Activated CD4-positive, alpha-beta T cell treated with anti-CD3 and anti-CD28 coated beads, Interleukin-2, amount 50 U/mL, for 48 hours (primary cell): ENCODE results near the gene RNF144B.
"Not testable (repeated sequence)": the region's sequence is repeated elsewhere in the genome, so short reads cannot be mapped to it uniquely, and the experiment has no call there.

Source experiments
- DNase-seq, 2 experiments: peaks; one replicate each; pipeline ENCODE4 v3.0.0-alpha.2; 2020

The RNF144B gene

DNA sequence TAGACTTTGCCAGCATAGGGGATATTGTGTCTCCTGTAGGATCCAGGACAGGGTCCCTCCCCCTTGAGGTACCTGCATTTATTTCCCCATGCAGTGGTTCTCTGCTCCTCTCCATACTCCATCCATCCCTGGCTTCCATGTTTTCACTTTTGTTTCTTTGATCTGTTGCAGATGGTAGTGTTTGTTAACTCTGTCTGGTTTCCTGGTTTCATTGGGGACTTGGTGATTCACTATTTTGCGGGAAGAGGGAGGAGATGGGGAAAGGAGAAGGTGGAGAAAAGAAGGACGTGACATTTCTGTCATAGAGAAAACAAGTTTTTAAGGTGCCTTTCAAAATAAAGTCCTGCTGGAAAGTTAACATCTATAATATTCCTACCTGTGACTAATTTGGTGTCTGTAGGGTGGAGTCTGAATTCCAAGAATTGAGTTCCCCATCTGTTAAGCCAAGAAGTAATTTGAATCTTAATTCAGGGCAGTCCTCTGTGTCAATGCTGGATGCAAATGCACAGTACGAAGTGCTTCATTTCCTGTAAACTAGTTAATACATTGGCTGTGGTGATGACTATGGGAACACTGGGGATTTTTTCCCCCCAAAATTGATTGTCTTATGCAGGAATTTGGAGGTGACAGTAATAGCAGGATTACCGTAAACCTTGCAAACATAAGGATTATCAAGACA lies 6.9 kb upstream of the RNF144B start:
- DNase-seq, result no peak

DNA sequence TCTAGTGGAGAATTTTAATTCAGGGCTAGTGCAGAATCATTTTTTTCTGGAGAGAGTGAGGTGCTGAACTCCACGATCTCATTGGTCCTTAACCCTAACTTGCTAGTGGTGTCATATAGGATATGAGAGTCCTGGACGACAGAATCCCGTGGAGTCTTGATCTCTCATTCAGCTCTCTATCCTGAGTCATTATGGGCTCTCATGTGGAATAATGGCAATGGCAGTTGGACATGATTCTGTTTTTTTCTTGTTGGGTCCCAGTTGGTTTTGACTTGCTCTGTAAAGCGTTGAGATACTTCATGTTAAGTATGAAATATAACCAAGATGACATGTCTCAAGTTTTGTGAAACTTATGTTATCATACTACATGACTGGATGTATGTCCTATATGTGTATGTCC lies 6.3 kb upstream of the RNF144B start:
- DNase-seq, result no peak

DNA sequence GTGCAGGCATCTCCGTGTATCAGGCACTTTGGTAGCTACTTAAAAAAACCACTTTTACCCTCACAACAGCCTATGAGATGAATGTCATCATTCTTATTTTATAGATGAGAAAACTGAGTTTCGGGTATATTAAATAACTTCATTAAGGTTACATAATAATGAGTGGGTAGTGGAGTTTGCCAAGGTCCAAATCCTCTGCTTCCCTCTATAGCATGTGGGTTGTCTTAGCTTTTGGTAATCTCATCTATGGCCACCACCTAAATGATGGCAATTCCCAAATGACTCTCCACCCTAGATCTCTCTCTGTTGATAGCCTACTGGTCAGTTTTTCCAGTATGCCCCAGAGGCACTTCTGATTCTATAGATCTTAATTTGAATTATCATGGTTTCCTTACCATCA lies 3.7 kb upstream of the RNF144B start:
- DNase-seq, result no peak

DNA sequence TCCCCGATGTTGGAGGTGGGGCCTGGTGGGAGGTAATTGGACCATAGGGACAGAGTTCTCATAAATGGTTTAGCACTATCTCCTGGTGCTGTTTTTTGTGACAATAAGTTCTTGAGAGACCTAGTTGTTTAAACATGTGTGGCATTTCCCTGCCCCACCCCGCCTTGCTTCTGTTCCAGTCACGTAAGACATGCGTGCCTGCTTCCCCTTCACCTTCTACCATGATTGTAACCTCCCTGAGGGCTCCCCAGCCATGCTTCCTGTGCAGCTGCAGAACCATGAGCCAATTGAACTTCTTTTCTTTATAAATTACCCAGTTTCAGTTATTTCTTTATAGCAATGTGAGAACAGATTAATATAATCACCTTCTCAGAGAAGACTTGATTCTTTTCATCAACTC lies 2.5 kb upstream of the RNF144B start:
- DNase-seq, result no peak

DNA sequence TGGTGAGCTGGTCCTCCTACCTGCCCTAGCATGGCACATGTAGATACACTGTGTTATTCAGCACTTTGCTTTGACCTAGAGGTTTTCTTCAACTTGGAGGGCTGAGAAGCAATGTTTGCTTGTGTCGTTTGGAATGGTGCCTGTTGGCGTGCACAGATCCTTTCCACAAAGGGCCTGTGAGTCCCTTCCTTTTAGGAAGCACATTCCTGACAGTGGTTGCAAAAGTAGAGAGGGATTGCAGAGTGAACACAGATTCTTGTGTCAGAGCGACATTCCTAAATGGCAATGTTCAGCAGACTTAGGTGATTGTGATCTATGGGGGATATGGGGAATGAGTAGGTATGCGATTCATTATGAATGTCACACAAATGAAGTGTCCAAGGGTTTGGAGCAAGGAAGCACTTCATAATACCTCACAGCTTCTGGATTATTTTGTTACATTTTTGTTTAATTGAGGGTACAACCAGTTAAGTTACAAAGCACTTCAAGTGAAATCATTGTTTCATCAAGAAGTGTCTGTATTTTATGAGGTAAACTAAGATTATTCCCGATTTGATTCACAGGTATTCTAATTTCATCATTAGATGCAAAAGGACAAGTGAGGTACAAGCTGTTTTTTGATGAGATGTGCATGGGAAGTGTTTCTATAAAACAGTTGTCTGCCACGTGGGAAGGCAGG lies 713 bp upstream of the RNF144B start:
- no peak for DNase-seq

DNA sequence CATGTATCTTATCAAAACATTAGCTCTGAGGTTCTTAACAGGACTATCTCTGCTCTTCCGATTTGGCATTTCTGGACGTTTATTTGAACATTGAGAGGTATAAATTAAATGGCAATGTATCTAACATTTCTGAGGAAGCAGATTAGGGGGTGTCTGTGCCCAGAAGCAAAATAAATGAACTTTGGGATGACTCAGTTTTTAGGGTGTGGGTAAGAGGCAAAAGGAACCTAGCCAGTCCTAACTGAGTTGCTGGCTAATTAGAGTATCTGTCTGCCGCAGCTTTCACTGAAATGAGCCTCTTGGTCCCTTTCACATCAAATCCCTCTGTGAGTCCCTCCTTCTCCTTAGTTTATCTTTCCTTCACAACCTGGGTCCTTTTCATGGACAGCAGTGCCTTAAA lies 1.1 kb downstream of the RNF144B start:
- DNase-seq, result no peak

DNA sequence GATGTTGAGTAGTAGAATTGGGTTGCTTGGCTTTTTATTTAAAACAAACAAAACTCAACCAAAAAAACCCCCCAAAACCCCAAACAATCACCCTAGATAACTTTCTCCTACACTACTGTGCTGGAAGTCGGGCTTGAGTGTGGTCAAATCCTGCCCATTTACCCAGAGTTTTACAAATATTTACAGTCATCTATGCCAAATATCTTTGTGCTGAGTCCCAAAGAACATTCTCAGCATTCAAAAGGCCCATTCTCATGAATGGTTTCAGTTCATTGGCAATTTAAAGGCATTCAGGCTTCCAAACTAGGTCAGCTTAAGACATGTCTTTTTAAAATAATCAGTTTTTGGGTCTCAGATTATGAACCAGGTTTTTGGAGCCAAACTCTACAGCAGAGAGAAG lies 1.8 kb downstream of the RNF144B start:
- no peak for DNase-seq

DNA sequence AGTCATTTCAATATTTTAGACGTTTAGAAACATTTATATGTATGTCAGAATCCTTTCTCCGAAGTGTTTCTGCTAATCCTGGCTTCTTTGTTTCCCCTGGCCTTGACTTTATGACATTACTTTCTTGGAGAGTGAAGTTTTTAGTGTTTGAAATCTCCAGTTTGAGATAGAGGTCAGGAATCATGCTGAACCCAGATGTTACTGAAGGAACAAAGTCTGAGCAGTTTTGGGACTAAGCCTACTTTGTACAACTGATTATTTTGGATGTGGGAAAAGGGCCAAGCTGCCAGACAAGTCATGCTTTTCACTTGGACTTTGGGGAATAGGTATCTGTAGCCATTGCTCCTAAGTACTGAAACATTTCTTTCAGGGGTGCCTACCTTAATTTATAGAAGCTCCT lies 2.3 kb downstream of the RNF144B start:
- no peak for DNase-seq

DNA sequence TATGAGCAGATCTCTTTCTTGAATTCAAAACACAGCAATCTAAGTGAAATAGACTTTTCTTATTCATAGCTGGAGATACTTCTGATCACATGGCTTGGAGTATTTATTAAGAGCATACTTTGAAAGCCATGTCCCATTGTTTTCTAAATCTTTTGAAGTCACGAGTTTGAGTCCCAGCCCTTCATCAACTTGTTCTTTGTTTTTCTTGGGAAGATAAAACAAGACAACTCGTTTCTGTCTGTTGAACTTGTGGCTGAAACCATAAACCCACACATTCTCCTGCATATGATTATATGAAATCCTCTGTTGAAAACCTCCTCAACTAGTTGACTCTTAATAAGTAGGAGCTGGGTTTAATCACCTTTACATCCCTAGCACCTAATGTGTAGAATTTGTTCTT lies 3.3 kb downstream of the RNF144B start:
- DNase-seq, result no peak

DNA sequence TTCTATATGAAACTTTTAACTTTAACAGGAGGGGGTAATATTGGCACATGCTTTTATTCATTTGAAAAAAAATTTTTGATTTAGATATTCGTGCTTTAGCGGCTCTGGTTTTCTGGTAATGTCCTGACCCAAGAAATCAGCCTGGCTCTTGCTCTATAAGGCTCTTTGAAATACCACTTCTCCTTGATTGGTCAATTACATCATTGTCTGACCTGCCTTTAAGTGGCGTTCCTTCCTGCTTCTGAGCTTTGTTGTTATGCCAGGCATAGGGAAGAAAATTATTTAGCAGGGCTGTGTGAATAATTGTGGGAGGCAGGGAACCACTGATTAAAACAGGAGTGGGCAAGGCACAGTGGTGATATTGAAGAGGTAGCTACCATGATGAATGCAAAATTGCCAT lies 3.9 kb downstream of the RNF144B start:
- DNase-seq, result no peak

DNA sequence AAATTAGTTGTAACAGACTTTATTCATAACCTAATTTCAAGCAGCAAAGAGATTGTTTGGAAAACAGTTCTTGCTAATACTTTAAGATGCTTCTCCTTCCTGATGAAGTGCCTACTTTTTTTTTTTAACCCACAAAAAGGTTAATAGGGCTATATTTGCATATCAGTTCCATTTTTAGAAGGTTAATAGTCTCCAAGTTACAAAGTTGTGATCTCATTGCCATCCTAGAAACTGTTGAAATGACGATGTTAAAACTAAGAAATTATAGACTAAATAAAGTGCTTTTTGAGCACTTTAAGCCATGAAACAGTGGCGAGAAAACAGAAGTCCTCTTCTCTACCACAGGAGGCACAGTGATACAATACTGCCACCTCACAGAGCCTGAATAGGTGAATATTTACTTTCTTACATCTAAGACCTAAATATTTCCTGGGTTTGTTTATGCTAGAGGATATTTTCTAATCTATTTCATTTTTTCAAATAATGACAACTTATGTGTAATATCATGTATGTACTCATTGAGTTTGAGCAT lies 5.3 kb downstream of the RNF144B start:
- no peak for DNase-seq

DNA sequence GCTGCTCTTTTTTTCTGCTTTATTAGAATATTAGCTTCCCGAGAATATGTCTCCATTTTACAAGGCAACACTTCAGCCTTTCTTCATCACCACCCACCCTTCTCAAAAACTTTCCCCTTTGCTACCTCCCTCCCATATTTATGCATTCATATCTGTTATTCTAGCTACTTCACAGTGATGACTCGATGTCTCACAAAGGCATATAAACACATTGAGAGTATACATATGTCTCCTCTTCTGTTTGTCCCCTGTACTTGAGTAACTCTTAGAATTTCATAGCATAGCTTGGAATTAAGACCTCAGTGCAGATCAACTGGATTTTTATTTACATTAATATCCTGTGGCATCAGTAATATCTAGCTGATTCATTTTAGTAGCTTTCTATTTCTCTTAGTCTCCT lies 6.5 kb downstream of the RNF144B start:
- DNase-seq, result no peak

DNA sequence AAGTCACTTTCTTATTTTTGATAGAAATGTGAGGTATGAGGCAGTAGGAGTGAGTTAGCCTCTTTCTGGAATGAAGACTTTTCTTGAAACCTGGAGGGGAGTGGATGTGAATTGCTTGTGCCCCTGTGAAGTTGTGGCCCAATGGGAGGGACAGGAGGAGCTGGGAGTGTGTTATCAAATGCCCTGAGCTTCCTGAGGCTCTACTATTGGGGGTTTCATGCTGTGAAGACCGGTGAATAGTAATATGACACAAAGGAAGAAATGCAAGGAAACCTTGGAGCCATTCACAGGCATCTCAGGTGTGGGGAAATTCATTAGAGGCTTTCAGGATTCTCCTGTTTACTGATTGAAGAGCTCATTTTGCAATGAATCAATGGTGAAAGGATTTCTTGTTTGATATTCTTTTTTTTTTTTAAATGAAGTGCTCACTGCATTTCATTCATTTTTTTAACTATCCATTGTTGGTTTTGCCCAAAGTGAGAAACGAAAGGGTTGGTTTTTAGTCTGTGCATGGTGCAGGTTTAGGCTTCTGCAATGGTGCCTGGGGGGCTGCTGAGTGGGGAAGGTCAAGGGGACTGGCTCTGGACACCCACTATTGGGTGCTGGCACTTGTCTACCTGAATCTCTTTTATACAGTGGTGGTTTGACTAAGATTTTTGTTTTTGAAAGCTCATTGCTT lies 8.2 kb downstream of the RNF144B start:
- no peak for DNase-seq

DNA sequence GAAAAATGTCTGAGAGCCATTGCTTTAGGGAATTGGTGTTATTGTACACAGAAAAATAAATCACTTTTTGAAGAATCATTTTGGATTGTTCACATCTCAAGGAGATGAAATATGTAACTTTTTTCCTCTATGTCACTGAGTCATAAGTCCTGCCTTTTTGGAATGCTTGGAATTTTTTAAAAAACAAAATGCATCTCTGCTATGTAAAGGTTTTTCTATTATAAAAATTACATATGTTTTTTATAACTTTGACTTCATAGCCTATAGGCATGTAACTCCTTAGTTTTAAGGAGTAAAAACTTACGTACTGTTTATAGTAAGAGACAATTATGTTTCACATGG lies 8.7 kb downstream of the RNF144B start:
- DNase-seq, result no peak

DNA sequence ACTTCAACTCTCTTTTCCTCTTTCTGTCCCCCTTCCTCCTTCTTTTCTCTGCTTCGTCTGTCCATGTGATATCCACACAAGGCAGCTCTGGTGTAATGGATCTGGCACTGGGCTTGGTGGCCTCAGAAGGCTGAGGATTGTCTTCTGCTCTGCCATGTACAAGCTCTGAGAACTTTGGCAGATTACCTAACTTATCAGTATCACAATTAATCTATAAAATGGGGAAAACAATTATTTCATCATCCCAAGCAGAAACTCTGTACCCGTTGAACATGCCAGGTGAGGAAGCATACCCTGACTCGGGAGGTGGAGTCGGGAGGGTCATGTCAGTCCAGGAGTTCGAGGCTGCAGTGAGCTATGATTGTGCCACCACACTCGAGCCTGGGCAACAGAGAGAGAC lies 10.6 kb downstream of the RNF144B start:
- no peak for DNase-seq

DNA sequence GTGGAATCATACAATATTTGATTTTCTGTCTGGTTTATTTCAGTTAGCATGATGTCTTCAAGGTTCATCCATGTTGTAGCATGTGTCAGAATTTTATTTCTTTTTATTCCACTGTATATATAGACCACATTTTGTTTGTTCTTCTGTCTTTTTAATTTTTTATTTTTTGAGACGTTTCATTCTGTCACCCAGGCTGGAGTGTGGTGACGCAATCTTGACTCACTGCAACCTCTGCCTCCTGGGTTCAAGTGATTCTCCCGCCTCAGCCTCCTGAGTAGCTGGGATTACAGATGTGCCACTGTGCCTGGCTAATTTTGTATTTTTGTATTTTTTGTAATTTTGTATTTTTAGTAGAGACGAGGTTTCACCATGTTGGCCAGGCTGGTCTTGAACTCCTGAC lies 11.1 kb downstream of the RNF144B start:
- DNase-seq, result not testable (repeated sequence)

DNA sequence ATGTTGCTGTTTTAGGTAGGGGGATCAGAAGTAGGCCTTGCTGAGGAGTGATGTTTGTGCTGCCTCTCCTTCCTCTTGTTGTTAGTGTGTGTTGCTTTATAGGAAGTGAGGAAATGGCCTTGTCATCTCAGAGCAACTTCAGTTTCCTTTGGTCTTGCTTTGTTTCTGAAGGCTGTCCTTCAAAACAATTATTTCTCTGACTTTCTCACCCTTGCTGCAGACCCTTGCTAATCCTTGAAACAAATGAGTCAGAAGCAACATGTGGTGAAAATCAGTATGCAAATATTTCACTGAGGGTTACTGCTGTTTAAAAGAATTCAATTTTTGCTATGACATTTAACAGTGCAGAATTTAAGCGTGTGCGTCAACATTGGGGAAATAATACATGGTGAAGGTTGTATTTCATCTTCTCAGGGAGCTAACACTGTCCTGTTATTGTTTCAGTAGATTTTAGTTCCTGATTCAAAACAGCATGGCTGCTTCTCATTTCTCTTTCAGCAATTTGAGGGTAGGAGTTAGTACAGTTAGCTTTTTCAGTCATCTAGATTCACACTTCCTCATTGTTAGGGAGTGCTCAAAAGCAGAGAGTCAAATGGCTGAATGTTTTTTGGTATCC lies 13.8 kb downstream of the RNF144B start:
- no peak for DNase-seq

DNA sequence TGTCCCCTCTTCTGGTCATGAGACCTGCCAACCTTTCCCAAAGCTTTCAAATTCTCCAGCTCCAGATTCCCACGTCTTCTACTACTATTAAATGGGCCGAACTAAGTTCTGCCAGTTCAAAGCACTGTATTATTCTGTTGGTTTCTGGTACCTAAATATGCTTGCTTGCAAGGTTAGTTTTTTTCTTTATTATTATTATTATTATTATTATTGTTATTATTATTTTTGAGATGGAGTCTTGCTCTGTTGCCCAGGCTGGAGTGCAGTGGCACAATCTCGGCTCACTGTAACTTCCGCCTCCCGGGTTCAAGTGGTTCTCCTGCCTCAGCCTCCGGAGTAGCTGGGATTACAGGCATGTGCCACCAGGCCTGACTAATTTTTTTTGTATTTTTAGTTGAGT lies 17.8 kb downstream of the RNF144B start:
- DNase-seq, result not testable (repeated sequence)

DNA sequence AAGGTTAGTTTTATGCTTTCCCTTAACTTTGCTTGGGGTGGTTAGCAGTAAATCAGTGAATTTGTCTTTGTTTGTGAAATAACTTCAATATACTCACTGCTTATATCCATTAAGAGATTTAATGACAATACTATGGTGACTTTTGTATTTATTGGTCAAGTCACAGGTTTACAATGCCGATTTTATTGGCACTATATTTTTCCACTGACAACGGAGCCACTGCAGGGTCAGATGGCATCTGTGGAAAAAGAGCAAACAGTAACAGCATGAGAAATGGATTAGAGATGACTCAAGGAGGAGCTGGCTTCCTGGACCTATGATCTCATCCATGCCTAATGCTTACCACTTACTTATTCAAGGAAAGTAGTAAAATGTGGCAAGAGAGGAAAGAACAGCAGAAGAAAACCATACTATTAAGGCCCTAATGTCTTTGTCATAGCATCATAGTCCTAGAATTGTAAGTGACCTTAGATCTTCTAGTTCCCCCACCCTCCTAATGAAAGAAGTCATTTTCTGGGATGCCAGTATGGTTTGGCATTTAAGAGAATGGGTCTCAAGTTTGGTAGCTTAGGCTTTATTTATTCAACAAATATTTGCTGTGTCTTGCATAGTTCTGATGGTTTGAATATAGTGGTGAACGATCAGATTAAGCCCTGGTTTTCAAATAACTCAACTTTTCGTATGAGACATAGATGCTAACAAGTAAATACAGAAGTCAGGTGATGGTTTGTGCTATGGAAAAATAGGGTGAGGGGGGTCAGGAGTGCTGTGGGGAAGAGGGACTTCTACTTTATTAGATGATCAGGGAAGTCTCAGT lies 18.5 kb downstream of the RNF144B start:
- DNase-seq, result no peak

DNA sequence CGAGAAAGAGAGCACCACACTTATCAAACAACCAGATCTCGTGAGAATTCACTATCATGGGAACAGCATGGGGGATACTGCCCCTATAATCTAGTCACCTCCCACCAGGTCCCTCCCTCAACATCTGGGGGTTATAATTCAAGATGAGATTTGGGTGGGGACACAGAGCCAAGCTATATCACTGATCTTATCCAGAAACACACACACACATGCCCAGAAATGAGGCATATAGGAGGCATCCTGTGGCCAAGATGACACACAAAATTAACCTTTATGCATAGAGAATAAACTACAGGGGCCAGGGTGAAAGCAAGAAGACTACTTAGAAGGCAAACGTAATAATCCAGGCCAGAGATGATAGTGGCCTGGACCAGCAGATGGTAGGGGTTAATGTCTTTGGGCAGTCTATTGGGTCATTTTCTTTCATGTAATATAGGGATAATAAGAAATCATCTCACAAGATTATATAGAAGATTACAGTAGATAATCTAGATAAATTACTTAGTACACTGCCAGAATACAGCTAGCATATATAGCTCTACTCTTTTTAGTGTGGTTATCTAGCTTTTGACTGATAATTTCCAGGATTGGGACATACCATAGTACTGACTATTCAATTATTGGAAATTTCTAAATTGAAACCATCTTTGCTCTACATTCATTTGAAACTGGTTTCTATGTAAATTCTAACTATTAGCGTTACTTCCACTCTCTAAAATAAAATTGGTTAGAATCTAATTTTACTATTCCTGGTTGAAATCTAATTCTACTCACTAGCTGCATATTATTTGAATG lies 20.0 kb downstream of the RNF144B start:
- DNase-seq, result no peak

DNA sequence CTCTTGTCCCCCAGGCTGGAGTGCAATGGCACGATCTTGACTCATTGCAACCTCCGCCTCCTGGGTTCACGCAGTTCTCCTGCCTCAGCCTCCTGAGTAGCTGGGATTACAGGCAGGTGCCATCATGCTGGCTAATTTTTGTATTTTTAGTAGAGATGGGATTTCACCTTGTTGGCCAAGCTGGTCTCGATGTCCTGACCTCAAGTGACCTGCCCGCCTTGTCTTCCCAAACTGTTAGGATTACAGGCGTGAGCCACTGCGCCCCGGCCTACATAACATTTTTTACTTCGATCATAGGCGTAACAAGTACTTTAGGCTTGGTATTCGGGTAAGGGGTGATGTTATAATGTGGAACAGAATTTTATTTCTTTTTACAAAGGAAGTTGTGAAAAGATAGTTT lies 22.5 kb downstream of the RNF144B start:
- not testable (repeated sequence) for DNase-seq

DNA sequence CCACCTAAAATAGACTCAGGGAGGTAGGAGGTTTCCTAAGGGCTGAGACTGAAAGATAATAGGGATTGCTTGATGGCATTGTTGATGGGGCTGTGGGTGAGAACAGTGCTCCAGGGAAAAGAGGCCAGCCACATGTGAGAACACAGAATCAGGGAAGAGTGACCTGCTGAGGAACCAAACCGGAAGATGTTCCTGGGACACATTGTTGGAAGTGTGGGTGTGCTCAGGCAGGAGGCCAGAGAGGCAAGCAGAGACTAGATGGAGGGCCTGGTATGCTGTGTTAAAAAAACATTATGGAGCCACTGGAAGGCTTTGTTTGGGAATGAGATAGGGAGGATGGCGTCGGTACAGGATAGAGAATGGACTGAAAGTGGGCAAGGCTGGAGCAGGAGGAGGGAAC lies 23.3 kb downstream of the RNF144B start:
- no peak for DNase-seq
